Endothelial cell of hepatic sinusoid (primary cell): ENCODE measurements around the gene UBP1.
"Not testable (repeated sequence)": the region's sequence is repeated elsewhere in the genome, so short reads cannot be mapped to it uniquely, and the experiment has no call there.

ENCODE experiments used
- in situ Hi-C: cut with HindIII; loops from 2 replicates; pipeline ENCODE4 v1.10.0; 2017; ENCODE audit warnings: low sequenced_read_pairs

Gene UBP1

GRCh38 chr3:33437556-33438283 is 2.5 kb downstream of the UBP1 start:
- in situ Hi-C loops: loop anchor here (25.0 kb wide), 1 partner anchor 350 kb away; the partner anchor contains the start of gene PDCD6IP

- in situ Hi-C loops: loop anchor here (25.0 kb wide), 1 partner anchor 353 kb away; the partner anchor contains the start of gene PDCD6IP
Measured at GRCh38 chr3:33433843-33434242, 6.4 kb downstream of the UBP1 start.

- in situ Hi-C loops: loop anchor here (25.0 kb wide), 1 partner anchor 357 kb away; the partner anchor contains the start of gene PDCD6IP
Measured at GRCh38 chr3:33430571-33430970, 9.6 kb downstream of the UBP1 start.

- in situ Hi-C loops: loop anchor here (25.0 kb wide), 1 partner anchor 357 kb away; the partner anchor contains the start of gene PDCD6IP
Measured at GRCh38 chr3:33430061-33430460, 10.1 kb downstream of the UBP1 start.

GRCh38 chr3:33429306-33429705 is 10.9 kb downstream of the UBP1 start:
- in situ Hi-C loops: loop anchor here (25.0 kb wide), 1 partner anchor 358 kb away; the partner anchor contains the start of gene PDCD6IP

- in situ Hi-C loops: loop anchor here (25.0 kb wide), 1 partner anchor 359 kb away; the partner anchor contains the start of gene PDCD6IP
Measured at GRCh38 chr3:33428734-33429133, 11.5 kb downstream of the UBP1 start.

- in situ Hi-C loops: loop anchor here (25.0 kb wide), 1 partner anchor 361 kb away; the partner anchor contains the start of gene PDCD6IP
Measured at GRCh38 chr3:33426630-33427317, 13.4 kb downstream of the UBP1 start.

- in situ Hi-C loops: loop anchor here (25.0 kb wide), 1 partner anchor 361 kb away; the partner anchor contains the start of gene PDCD6IP
Measured at GRCh38 chr3:33426068-33426467, 14.1 kb downstream of the UBP1 start.

GRCh38 chr3:33425453-33425852 is 14.8 kb downstream of the UBP1 start:
- in situ Hi-C loops: loop anchor here (25.0 kb wide), 1 partner anchor 362 kb away; the partner anchor contains the start of gene PDCD6IP

- in situ Hi-C loops: loop anchor here (25.0 kb wide), 1 partner anchor 362 kb away; the partner anchor contains the start of gene PDCD6IP
Measured at GRCh38 chr3:33424606-33425452, 15.4 kb downstream of the UBP1 start.

- in situ Hi-C loops: no loop called here
Measured at GRCh38 chr3:33420966-33421365, 19.2 kb downstream of the UBP1 start.

GRCh38 chr3:33419948-33420347 is 20.3 kb downstream of the UBP1 start:
- in situ Hi-C loops: no loop called here

GRCh38 chr3:33417066-33417673 is 23.0 kb downstream of the UBP1 start:
- in situ Hi-C loops: no loop called here

GRCh38 chr3:33410816-33411215 is 29.4 kb downstream of the UBP1 start:
- in situ Hi-C loops: not testable (repeated sequence)

GRCh38 chr3:33403756-33404155 is 36.4 kb downstream of the UBP1 start:
- in situ Hi-C loops: no loop called here

- in situ Hi-C loops: no loop called here
Measured at GRCh38 chr3:33402936-33403335, 37.3 kb downstream of the UBP1 start.

- in situ Hi-C loops: no loop called here
Measured at GRCh38 chr3:33401781-33402180, 38.4 kb downstream of the UBP1 start.

GRCh38 chr3:33398410-33398809 is 41.8 kb downstream of the UBP1 start:
- in situ Hi-C loops: no loop called here

GRCh38 chr3:33395900-33396299 is 44.3 kb downstream of the UBP1 start:
- in situ Hi-C loops: no loop called here

- in situ Hi-C loops: no loop called here
Measured at GRCh38 chr3:33394403-33395054, 45.7 kb downstream of the UBP1 start.
